ENCODE measurements around the gene NTM.

GRCh38 chr11:131511794-131512193, 141.4 kb downstream of the NTM start:
- TF ChIP-seq CTCF (conservative IDR thresholded peaks at IDR 0.05 in 1 of 2, IDR thresholded peaks at IDR 0.05 in 1 of 2; ENCODE audit: low read depth in 1 of 2, low read length in 2 of 2), result peak; percentile 25 to 45
- TF ChIP-seq EZH2 (IDR thresholded peaks at IDR 0.05; ENCODE audit: low read length, missing control alignments), result no peak
